Large intestine (tissue), 3 donors: ENCODE data around the gene ETV6. TPM values are rescaled to one million over a fixed set of nuclear protein-coding genes. Genes with fewer than 3 reads are reported as not detected.
A peak's percentile ranks its signal among the peaks of the same experiment; 100 is the strongest.

Experiments
- DNase-seq, 2 donors: peaks; one replicate each; pipeline versions ENCODE4 v3.0.0 to v3.0.0-alpha.2; 2013
- H3K27ac ChIP-seq: one replicate; pipeline ENCODE4 v1.5.1; 2013; ENCODE audit warnings: low read length
- H3K27me3 ChIP-seq: 2 replicates; pipeline ENCODE4 v1.6.1; 2013; ENCODE audit warnings: low read length; ENCODE audit not compliant: control insufficient read depth, insufficient read depth
- H3K36me3 ChIP-seq: 2 replicates; pipeline ENCODE4 v1.6.1; 2013; ENCODE audit warnings: low read length; ENCODE audit not compliant: control insufficient read depth, insufficient read depth
- H3K4me1 ChIP-seq: one replicate; pipeline ENCODE4 v1.6.1; 2013; ENCODE audit warnings: low read length; ENCODE audit not compliant: control insufficient read depth, insufficient read depth
- H3K4me3 ChIP-seq: one replicate; pipeline ENCODE4 v1.5.1; 2013; ENCODE audit warnings: low read length
- H3K9me3 ChIP-seq: one replicate; pipeline ENCODE4 v1.6.1; 2013; ENCODE audit warnings: mild to moderate bottlenecking, low read depth, low read length, moderate library complexity; ENCODE audit not compliant: control insufficient read depth
- WGBS: methylation state at CpG from one replicate; pipeline ENCODE4 v1.1.5; 2013; ENCODE audit warnings: low lambda C conversion rate; ENCODE audit not compliant: insufficient coverage; 5-methylcytosine and 5-hydroxymethylcytosine counted together
- polyA plus RNA-seq: library from polyadenylated mRNA; unstranded; fragments of 120-200 nt; gene quantifications from one replicate; pipeline ENCODE4 v1.2.1, GENCODE V29; 2013

Gene ETV6
- polyA plus RNA-seq, 1 donor, result 14.9 TPM

DNA sequence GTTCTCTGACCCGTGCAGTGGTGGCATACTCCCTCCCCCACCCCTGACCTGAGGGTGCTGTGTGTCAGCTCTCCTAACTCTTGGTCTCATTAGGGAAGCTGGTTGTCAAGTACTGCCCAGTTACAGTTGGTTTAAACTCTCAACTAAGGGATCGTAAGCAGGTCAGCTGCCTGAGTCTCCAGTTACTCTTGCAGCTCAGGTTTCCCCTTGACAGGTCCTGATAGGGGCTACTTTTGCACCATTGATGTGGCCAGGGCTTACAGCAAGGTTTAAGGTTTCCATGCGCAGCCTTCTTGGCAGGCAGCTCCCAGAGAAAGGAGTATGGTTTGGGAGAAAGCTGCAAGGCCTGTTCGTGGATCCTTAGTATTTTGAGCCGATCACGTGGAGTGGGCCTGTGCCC is 74.5 kb downstream of the ETV6 start:
- no peak for DNase-seq
- Histone ChIP-seq H3K27ac (no peak overlapping the region), H3K4me1 (peaks cover 19% of the 10 kb centered on the region), H3K36me3 (peaks cover 3% of the 10 kb centered on the region), H3K4me3 (no peak overlapping the region), H3K27me3 (no peaks in the 10 kb centered on the region), H3K9me3 (no peaks in the 10 kb centered on the region)
- no CpG with 5 or more reads among the region's 6 CpGs for WGBS

DNA sequence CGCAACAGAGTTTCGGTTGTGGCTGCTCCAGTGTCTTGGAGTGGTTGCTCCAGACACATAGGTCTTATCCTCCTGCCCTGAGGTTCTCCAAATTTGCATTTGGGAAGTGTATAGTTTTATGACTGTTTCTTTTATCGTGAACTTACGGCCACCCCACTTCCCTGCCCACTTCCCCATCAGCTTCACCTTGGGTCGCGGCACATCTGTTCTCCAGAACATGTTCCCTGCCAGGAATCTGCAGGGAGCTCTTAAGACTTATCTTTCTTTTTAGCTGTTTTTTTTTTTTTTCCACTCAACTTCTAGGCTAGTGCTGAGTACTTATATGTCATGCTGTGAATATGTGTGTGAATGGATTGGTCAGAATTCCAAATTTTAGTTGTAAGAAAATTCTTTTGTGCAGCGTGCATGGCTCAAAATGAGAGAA is 75.4 kb downstream of the ETV6 start:
- Histone ChIP-seq H3K4me1 (peaks cover 24% of the 10 kb centered on the region), H3K4me3 (no peak overlapping the region), H3K36me3 (peaks cover 3% of the 10 kb centered on the region), H3K27me3 (no peaks in the 10 kb centered on the region), H3K9me3 (no peaks in the 10 kb centered on the region), H3K27ac (no peak overlapping the region)
- WGBS, result 100% methylated on average over 1 of the region's 7 CpGs
- DNase-seq, result no peak

DNA sequence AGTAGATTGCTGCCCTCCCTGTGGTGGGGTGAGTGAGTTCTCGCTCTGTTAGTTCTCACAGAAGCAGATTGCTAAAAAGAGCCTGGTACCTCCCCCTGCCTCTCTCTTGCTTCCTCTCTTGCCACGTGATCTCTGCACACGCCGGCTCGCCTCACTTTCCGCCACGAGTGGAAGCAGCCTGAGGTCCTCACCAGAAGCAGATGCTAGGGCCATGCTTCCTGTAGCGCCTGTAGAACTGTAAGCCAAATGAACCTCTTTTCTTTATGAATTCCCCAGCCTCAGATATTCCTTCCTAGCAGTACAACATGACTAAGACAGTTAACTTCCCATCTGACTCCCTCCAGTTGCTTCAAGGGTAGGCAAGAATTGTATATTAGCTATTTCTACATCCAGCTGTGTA is 76.2 kb downstream of the ETV6 start:
- DNase-seq, result no peak
- Histone ChIP-seq H3K4me1 (peaks cover 32% of the 10 kb centered on the region), H3K9me3 (no peaks in the 10 kb centered on the region), H3K27me3 (no peaks in the 10 kb centered on the region), H3K4me3 (no peak overlapping the region), H3K27ac (no peak overlapping the region), H3K36me3 (peaks cover 3% of the 10 kb centered on the region)
- 100% methylated on average over 3 of the region's 8 CpGs for WGBS

DNA sequence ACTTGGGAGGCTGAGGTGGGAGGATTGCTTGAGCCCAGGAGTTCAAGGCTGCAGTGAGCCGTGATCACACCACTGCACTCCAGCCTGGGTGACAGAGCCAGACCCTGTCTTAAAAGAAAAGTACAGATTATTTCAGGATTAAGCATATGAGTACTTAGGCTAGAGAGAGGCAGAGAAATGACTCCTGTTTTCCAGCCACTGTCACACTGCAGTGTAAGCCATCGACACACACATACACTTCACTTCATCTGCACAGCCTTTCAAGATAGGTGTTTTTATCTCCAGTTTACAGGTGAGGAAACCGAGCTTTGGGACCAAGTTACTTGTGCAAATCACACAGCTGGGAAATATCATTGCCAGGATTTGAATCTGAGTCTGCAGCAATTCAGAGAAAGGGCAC is 77.2 kb downstream of the ETV6 start:
- Histone ChIP-seq H3K27ac (no peak overlapping the region), H3K9me3 (no peaks in the 10 kb centered on the region), H3K27me3 (no peaks in the 10 kb centered on the region), H3K4me1 (peaks cover 37% of the 10 kb centered on the region), H3K36me3 (peaks cover 3% of the 10 kb centered on the region), H3K4me3 (no peak overlapping the region)
- DNase-seq, result no peak
- no CpG with 5 or more reads among the region's 3 CpGs for WGBS

DNA sequence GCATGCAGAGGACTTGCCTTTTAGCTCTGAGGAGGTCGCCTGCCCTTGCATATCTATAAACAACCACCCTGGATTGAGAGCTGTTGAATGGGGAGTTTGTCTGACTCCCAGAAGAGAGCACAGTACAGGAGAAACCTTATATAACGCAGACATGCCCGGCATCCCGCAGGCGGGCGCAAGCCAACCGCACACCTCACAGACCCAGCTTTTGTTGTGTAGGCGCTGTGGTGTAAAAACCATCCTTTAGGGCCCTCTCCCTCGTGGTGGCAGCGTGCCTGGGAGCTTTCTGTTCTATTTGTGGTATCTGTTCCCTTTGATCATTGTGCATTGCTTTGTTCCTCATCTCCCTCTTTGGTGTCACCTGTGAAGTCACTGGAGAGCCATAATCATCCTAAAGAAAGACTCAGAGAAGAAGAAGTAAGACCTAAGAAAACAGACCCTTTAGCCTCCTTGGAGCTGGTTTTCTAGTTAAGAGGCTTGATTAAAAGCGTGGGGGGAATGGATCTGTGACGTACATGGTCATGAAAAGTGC is 77.7 kb downstream of the ETV6 start:
- H3K36me3 ChIP-seq, result peaks cover 3% of the 10 kb centered on the region
- H3K27ac ChIP-seq, result no peak overlapping the region
- H3K4me3 ChIP-seq, result no peak overlapping the region
- H3K9me3 ChIP-seq, result no peaks in the 10 kb centered on the region
- peaks cover 41% of the 10 kb centered on the region for H3K4me1 ChIP-seq
- WGBS, result 100% methylated on average over 1 of the region's 12 CpGs
- no peak for DNase-seq
- no peaks in the 10 kb centered on the region for H3K27me3 ChIP-seq

DNA sequence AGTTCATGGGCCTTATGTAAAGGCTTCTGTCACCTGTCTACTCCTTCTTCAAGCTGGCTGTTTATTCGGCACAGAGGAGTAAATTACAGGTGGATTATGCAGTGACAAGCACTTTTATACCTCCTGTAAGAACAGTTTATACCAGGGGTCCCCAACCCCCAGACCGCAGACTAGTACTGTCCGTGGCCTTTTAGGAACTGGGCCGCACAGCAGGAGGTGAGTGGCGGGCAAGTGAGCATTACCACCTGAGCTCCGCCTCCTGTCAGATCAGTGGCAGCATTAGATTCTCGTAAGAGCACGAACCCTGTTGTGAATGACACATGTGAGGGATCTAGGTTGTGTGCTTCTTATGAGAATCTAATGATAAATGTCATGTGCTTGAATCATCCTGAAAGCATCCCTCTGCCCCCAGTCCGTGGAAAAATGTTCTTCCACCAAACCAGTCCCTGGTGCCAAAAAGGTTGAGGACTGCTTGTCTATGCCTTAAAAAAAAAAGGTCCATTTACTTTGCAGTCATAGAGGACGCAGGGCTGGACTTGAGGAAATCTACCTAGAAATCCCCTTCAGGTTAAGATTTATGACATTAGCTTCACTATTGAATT is 78.8 kb downstream of the ETV6 start:
- DNase-seq, result no peak
- H3K9me3 ChIP-seq, result no peaks in the 10 kb centered on the region
- H3K4me1 ChIP-seq, result peaks cover 37% of the 10 kb centered on the region
- peak overlapping the region; percentile 70 for H3K27ac ChIP-seq
- H3K36me3 ChIP-seq, result peaks cover 6% of the 10 kb centered on the region
- no peak overlapping the region for H3K4me3 ChIP-seq
- WGBS, result 43% methylated on average over 1 of the region's 10 CpGs
- H3K27me3 ChIP-seq, result no peaks in the 10 kb centered on the region

DNA sequence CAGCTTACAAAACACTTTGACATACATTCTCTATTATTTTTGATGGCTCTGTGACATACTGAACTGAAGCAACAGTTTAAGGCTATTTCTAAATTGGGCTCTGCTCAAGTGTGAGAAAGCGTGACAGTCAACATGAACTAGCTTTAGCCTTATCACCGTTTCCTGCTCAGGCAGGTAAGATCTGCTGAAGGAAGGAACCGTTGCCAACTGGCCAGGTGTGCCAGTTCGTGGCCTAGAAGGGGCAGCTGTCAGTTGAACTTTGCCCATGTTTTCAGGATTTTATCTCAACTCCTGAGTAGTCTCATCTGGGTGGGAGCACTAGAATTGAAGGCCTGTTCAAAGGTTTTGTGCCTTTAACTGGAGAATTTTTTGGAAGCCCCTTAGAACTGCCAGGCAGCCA is 79.5 kb downstream of the ETV6 start:
- no peaks in the 10 kb centered on the region for H3K27me3 ChIP-seq
- WGBS, result no CpG with 5 or more reads among the region's 4 CpGs
- no peak overlapping the region for H3K4me3 ChIP-seq
- no peaks in the 10 kb centered on the region for H3K9me3 ChIP-seq
- H3K27ac ChIP-seq, result peak overlapping the region; percentile 70
- H3K36me3 ChIP-seq, result peaks cover 6% of the 10 kb centered on the region
- peaks cover 34% of the 10 kb centered on the region for H3K4me1 ChIP-seq
- DNase-seq, result peak; percentile 76 to 90

DNA sequence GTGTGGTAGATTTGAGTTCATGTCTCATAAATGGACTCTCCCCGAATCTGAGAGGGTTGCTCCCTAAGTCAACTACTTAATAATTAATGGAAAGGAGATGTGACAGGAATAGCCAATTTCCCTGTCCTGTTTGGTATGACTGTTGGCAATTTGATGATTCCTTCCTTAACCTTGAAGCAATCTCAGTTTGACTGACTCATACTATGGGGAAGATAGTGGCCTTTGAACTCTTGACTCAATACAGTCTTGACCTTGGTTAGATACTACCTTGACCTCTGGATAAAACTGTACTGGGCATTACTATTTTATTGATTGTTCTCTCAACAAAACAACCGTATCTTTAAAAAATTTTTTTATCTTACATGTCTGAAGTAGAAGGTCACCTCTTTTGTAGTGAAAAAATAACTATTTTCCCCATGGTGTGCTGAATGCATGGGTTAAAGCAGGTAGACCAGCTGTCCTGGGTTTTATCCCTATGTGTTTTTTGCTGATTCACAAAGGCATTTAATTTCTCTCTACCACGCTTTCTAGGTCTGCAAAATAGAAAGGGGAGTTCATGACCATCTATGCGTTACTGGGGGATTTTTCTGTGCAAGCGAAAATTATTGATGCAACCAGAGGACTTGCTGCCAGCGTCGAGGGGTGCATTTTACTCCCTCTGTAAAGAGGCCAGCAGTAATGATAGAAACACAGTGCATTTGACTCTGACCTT is 80.1 kb downstream of the ETV6 start:
- Histone ChIP-seq H3K4me3 (no peak overlapping the region), H3K36me3 (peaks cover 6% of the 10 kb centered on the region), H3K27me3 (no peaks in the 10 kb centered on the region), H3K9me3 (no peaks in the 10 kb centered on the region), H3K4me1 (peaks cover 32% of the 10 kb centered on the region), H3K27ac (peak overlapping the region; percentile 70)
- DNase-seq, result no peak
- WGBS, result 73% methylated on average over 3 of the region's 7 CpGs

DNA sequence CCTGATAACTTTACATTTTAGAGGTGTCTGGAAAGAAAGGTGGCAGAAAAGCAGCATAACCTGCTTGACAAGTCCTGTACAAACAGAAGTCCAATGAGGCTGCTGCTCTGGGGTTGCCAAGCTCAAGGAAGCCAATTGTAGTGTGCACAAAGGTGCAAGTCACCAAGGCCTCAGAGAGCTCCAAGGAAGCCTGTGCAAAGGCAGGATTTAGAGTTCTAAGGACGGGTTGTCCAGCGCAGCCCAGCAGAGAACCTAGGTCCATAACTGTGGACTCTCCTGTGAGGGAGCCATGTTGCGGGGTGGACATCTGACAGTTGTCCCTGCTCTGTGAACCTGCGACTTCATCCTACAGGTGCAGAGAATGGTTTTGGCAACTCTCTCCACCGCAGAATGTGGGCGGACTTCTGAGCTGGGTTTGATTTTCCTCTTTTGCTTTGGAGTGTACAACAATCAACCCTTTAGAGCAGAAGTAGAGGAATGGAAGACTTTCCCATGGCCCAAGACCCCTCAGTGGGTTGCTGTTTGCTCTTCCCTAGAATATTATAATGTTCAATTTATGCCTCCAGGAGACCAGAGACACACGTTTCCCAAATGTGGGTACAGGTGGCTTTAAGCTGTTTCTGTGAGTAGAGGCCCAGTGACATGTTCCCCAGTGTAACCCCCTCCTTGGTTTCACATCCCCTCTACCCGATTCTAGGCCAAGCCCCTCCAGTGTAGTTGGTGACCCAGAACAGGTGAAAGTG is 81.0 kb downstream of the ETV6 start:
- DNase-seq, result peak; percentile 84 to 91
- Histone ChIP-seq H3K36me3 (peaks cover 6% of the 10 kb centered on the region), H3K4me1 (peaks cover 32% of the 10 kb centered on the region), H3K27ac (peak overlapping the region; percentile 70), H3K4me3 (no peak overlapping the region), H3K27me3 (no peaks in the 10 kb centered on the region), H3K9me3 (no peaks in the 10 kb centered on the region)
- WGBS, result no CpG with 5 or more reads among the region's 8 CpGs

DNA sequence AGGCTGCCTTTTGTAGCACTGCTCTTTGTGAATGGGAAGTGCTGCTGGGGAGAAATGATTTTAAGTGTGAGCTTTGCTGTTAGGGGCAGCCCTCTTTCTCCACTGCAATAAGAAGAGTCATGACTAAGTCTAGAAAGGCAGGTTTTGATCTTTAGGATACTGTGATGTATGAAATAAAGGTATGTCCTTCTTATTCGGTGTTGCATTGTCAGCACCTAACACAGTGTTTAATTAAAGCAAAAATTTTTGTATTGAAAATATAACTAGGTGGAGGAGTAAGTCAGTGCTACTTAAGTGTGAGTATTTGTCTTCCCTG is 81.5 kb downstream of the ETV6 start:
- H3K4me1 ChIP-seq, result peaks cover 32% of the 10 kb centered on the region
- H3K36me3 ChIP-seq, result peaks cover 6% of the 10 kb centered on the region
- H3K9me3 ChIP-seq, result no peaks in the 10 kb centered on the region
- 100% methylated on average over 1 of the region's 1 CpG for WGBS
- no peak for DNase-seq
- no peaks in the 10 kb centered on the region for H3K27me3 ChIP-seq
- H3K27ac ChIP-seq, result peak overlapping the region; percentile 70
- no peak overlapping the region for H3K4me3 ChIP-seq
